Keratinocyte (primary cell): ENCODE measurements around the gene TOR3A. TPM values are rescaled to one million over a fixed set of nuclear protein-coding genes. Genes with fewer than 3 reads are reported as not detected.

Experiments
- DNase-seq: peaks from one replicate; pipeline ENCODE4 v3.0.0-alpha.2; 2011; ENCODE audit warnings: low read depth, missing footprints, low spot score
- FAIRE-seq: peaks from 2 replicates; lab custom pipeline; 2011; peaks lifted over from hg19 to GRCh38; lab: Jason Lieb, UNC
- H2AFZ ChIP-seq: 2 replicates; pipeline ENCODE4 v1.6.0; 2012; ENCODE audit warnings: low read length, control low read depth, inconsistent platforms; ENCODE audit not compliant: control insufficient read depth
- H3K27ac ChIP-seq: 2 replicates; pipeline ENCODE4 v1.5.1; 2011; ENCODE audit warnings: low read length; ENCODE audit not compliant: control insufficient read depth, insufficient read depth
- H3K27me3 ChIP-seq: 3 replicates; pipeline ENCODE4 v1.6.0; 2011; ENCODE audit warnings: low read length; ENCODE audit not compliant: control insufficient read depth, insufficient read depth; ENCODE audit errors: extremely low read depth
- H3K36me3 ChIP-seq, 2 experiments: 2 replicates in 1 of 2; 3 replicates in 1 of 2; pipeline ENCODE4 v1.5.1; 2011; ENCODE audit warnings: low read length in 2 of 2, mild to moderate bottlenecking in 1 of 2; ENCODE audit not compliant: control insufficient read depth in 2 of 2, insufficient read depth in 2 of 2; ENCODE audit errors: extremely low read depth in 1 of 2
- H3K4me1 ChIP-seq: 3 replicates; pipeline ENCODE4 v1.5.1; 2011; ENCODE audit warnings: low read length; ENCODE audit not compliant: control insufficient read depth, insufficient read depth; ENCODE audit errors: extremely low read depth
- H3K4me2 ChIP-seq: 3 replicates; pipeline ENCODE4 v1.6.0; 2011; ENCODE audit warnings: low read depth, low read length; ENCODE audit not compliant: control insufficient read depth, insufficient read depth; ENCODE audit errors: extremely low read depth
- H3K4me3 ChIP-seq, 3 experiments: fragments of 200-600 bp in 1 of 3; sonication (generic) in 1 of 3; 2 replicates in 2 of 3; 3 replicates in 1 of 3; pipeline ENCODE4 v1.5.1; 2011 to 2016; ENCODE audit warnings: low read length in 3 of 3, mild to moderate bottlenecking in 3 of 3, control low read depth in 2 of 3, inconsistent platforms in 1 of 3, low read depth in 1 of 3, mixed read lengths in 1 of 3, mixed run types in 1 of 3, moderate library complexity in 1 of 3; ENCODE audit not compliant: control insufficient read depth in 2 of 3, insufficient read depth in 2 of 3; ENCODE audit errors: extremely low read depth in 1 of 3
- H3K79me2 ChIP-seq: 2 replicates; pipeline ENCODE4 v1.6.0; 2012; ENCODE audit warnings: low read length; ENCODE audit not compliant: control insufficient read depth, insufficient read depth
- H3K9ac ChIP-seq: 3 replicates; pipeline ENCODE4 v1.6.0; 2011; ENCODE audit warnings: low read length; ENCODE audit not compliant: control insufficient read depth, insufficient read depth; ENCODE audit errors: extremely low read depth
- H3K9me1 ChIP-seq: 3 replicates; pipeline ENCODE4 v1.6.0; 2011; ENCODE audit warnings: low read length; ENCODE audit not compliant: control insufficient read depth, insufficient read depth; ENCODE audit errors: extremely low read depth
- H3K9me3 ChIP-seq: 2 replicates; pipeline ENCODE4 v1.5.1; 2012; ENCODE audit warnings: low read depth, low read length; ENCODE audit not compliant: control insufficient read depth
- H4K20me1 ChIP-seq: 3 replicates; pipeline ENCODE4 v1.6.0; 2011; ENCODE audit warnings: low read length; ENCODE audit not compliant: control insufficient read depth, insufficient read depth; ENCODE audit errors: extremely low read depth
- CTCF ChIP-seq, 3 experiments: IDR thresholded peaks in 1 of 3; conservative IDR thresholded peaks in 1 of 3; optimal IDR thresholded peaks in 1 of 3; 2 replicates in 2 of 3; 3 replicates in 1 of 3; pipeline versions ENCODE3 to v1.5.1; 2011; ENCODE audit warnings: low read length in 3 of 3, mild to moderate bottlenecking in 3 of 3, moderate library complexity in 2 of 3, control low read depth in 1 of 3, inconsistent platforms in 1 of 3; ENCODE audit not compliant: insufficient read depth in 2 of 3; ENCODE audit errors: extremely low read depth in 1 of 3
- EZH2 ChIP-seq: IDR thresholded peaks from one replicate; pipeline ENCODE4 v1.6.1; 2012; ENCODE audit warnings: inconsistent platforms, mild to moderate bottlenecking, low read length, moderate library complexity
- dilution Hi-C: fragments of 300-500 bp; cut with MboI; formaldehyde crosslinking; loops from one replicate; pipeline ENCODE4 v1.7.0; 2020; ENCODE audit warnings: low sequenced_read_pairs; ENCODE audit not compliant: extremely low pct_ligation_motif_present
- polyA plus RNA-seq, 5 experiments: library from polyadenylated mRNA; depleted of rRNA in 3 of 5; stranded (reverse) in 3 of 5; stranded (forward) in 1 of 5; unstranded in 1 of 5; fragments of >200 nt; gene quantifications; 1 replicate in 1 of 5; 2 replicates in 3 of 5; 3 replicates in 1 of 5; pipeline versions ENCODE4 v1.2.1 to v1.2.3, GENCODE V29; 2011 to 2012; ENCODE audit warnings: missing spikeins in 2 of 5, low read depth in 1 of 5, low replicate concordance in 1 of 5

The TOR3A gene
- polyA plus RNA-seq, 1 donor (not counting 4 experiments of a cell fraction or from before 2014, with no cell fraction given) = 16.8 TPM

- peaks cover 8 to 20% of the 10 kb centered on the region in 2 experiments for H3K36me3 ChIP-seq
- peaks cover 70% of the 10 kb centered on the region for H3K79me2 ChIP-seq
- no peaks in the 10 kb centered on the region for H3K9me1 ChIP-seq
- FAIRE-seq = no peak
- H2AFZ ChIP-seq = no peak overlapping the region
- TF ChIP-seq EZH2 (no peak), CTCF (optimal IDR thresholded peaks at IDR 0.05 in 1 of 3, IDR thresholded peaks at IDR 0.05 in 1 of 3, conservative IDR thresholded peaks at IDR 0.05 in 1 of 3; ENCODE audit: extremely low read depth in 1 of 3, insufficient read depth in 2 of 3, low read length in 3 of 3) (no peak)
- H3K27ac ChIP-seq = peak overlapping the region; percentile 94
- H3K4me1 ChIP-seq = peaks cover 46% of the 10 kb centered on the region
- no peaks in the 10 kb centered on the region for H3K9me3 ChIP-seq
- dilution Hi-C loops = no loop called here
- H3K9ac ChIP-seq = peak overlapping the region; percentile 92
- peak overlapping the region; percentile 77 to 90 (median 85) for H3K4me3 ChIP-seq
- no peak for DNase-seq
- peak overlapping the region; percentile 86 for H3K4me2 ChIP-seq
- no peaks in the 10 kb centered on the region for H3K27me3 ChIP-seq
- H4K20me1 ChIP-seq = peaks cover 15% of the 10 kb centered on the region
These were observed 59.9 kb downstream of the TOR3A start for GRCh38 chr1:179141592-179142251.

GRCh38 chr1:179142889-179143299 lies 61.0 kb downstream of the TOR3A start:
- H4K20me1 ChIP-seq = peaks cover 10% of the 10 kb centered on the region
- peak; percentile 98 for FAIRE-seq
- H3K36me3 ChIP-seq = peaks cover 8 to 18% of the 10 kb centered on the region in 2 experiments
- peaks cover 42% of the 10 kb centered on the region for H3K4me1 ChIP-seq
- dilution Hi-C loops = no loop called here
- H3K9me3 ChIP-seq = no peaks in the 10 kb centered on the region
- H3K9ac ChIP-seq = peak overlapping the region; percentile 92
- TF ChIP-seq EZH2 (no peak), CTCF (optimal IDR thresholded peaks at IDR 0.05 in 1 of 3, IDR thresholded peaks at IDR 0.05 in 1 of 3, conservative IDR thresholded peaks at IDR 0.05 in 1 of 3; ENCODE audit: extremely low read depth in 1 of 3, insufficient read depth in 2 of 3, low read length in 3 of 3) (no peak)
- peak overlapping the region; percentile 58 for H3K4me2 ChIP-seq
- H3K9me1 ChIP-seq = no peaks in the 10 kb centered on the region
- DNase-seq = peak; percentile 81
- no peak overlapping the region for H2AFZ ChIP-seq
- H3K79me2 ChIP-seq = peaks cover 58% of the 10 kb centered on the region
- no peaks in the 10 kb centered on the region for H3K27me3 ChIP-seq
- peak overlapping the region; percentile 77 to 90 (median 85) for H3K4me3 ChIP-seq
- H3K27ac ChIP-seq = peak overlapping the region; percentile 94
